Spinal cord (tissue), 10 donors: ENCODE data around the gene CD63. TPM values are rescaled to one million over a fixed set of nuclear protein-coding genes. Genes with fewer than 3 reads are reported as not detected.

Experiments used
- DNase-seq, 6 donors: peaks; one replicate each; pipeline versions ENCODE4 v3.0.0 to v3.0.0-alpha.2; 2013 to 2015; ENCODE audit warnings: low spot score in 6 of 6, low read depth in 4 of 6
- H3K27ac ChIP-seq: one replicate; pipeline ENCODE4 v1.5.1; 2013; ENCODE audit warnings: low read depth, low read length, control low read depth
- H3K27me3 ChIP-seq: one replicate; pipeline ENCODE4 v1.6.1; 2013; ENCODE audit warnings: low read length; ENCODE audit not compliant: control insufficient read depth, insufficient read depth
- H3K36me3 ChIP-seq: one replicate; pipeline ENCODE4 v1.6.1; 2013; ENCODE audit warnings: low read length; ENCODE audit not compliant: control insufficient read depth, insufficient read depth
- H3K4me1 ChIP-seq: one replicate; pipeline ENCODE4 v1.6.1; 2013; ENCODE audit warnings: low read length; ENCODE audit not compliant: control insufficient read depth, insufficient read depth
- H3K4me3 ChIP-seq: one replicate; pipeline ENCODE4 v1.5.1; 2013; ENCODE audit warnings: low read depth, low read length, control low read depth
- H3K9me3 ChIP-seq: one replicate; pipeline ENCODE4 v1.6.1; 2013; ENCODE audit warnings: low read length; ENCODE audit not compliant: control insufficient read depth, insufficient read depth
- WGBS: methylation state at CpG from one replicate; pipeline ENCODE4 v1.1.5; 2013; ENCODE audit warnings: missing lambda C conversion rate; ENCODE audit not compliant: insufficient coverage; 5-methylcytosine and 5-hydroxymethylcytosine counted together
- polyA plus RNA-seq, 2 donors: library from polyadenylated mRNA; unstranded; fragments of 120-200 nt; gene quantifications; one replicate each; pipeline ENCODE4 v1.2.1, GENCODE V29; 2013; ENCODE audit not compliant: insufficient read length in 2 of 2
- total RNA-seq, 2 donors: library from RNA; depleted of rRNA in 1 of 2; stranded (reverse); fragments of 120-200 nt in 1 of 2; fragments of >200 nt in 1 of 2; gene quantifications; one replicate each; pipeline versions ENCODE4 v1.2.3 to v1.2.4, GENCODE V29; 2013 to 2014
- donor health status: healthy.

The CD63 gene
- total and polyA plus RNA-seq, 4 donors, result 419 to 943 (median 530) TPM

- H3K9me3 ChIP-seq, result no peaks in the 10 kb centered on the region
- peaks cover 29% of the 10 kb centered on the region for H3K36me3 ChIP-seq
- peak overlapping the region; percentile 97 for H3K27ac ChIP-seq
- H3K27me3 ChIP-seq, result no peaks in the 10 kb centered on the region
- peak in 1 of 6 donors; percentile 64 for DNase-seq
- 48% methylated on average over 7 of the region's 8 CpGs for WGBS
- peak overlapping the region; percentile 94 for H3K4me3 ChIP-seq
- peaks cover 68% of the 10 kb centered on the region for H3K4me1 ChIP-seq
Observed at GRCh38 chr12:55717011-55718007, 11.5 kb downstream of the CD63 start.

DNA sequence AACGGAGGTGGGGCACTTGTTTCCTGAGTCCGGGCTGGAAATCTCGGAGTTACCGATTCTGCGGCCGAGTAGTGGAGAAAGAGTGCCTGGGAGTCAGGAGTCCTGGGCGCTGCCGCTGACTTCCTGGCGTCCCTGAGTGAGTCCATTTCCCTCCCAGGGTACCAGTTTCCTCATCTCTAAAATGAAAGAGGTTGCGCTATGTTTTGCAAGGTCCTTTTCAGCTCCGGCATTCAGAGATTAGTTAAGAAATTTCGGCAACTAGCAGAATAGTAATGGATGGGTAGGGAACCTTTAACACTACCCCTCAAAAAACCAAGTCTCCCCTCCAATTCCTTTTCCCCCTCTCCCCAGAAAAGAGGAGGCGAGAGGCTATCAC, 12.2 kb downstream of the CD63 start:
- peaks cover 66% of the 10 kb centered on the region for H3K4me1 ChIP-seq
- DNase-seq, result no peak
- peaks cover 26% of the 10 kb centered on the region for H3K36me3 ChIP-seq
- no peaks in the 10 kb centered on the region for H3K9me3 ChIP-seq
- WGBS, result 0% methylated on average over 9 of the region's 13 CpGs
- no peaks in the 10 kb centered on the region for H3K27me3 ChIP-seq
- H3K4me3 ChIP-seq, result peak overlapping the region; percentile 94
- peak overlapping the region; percentile 97 for H3K27ac ChIP-seq

DNA sequence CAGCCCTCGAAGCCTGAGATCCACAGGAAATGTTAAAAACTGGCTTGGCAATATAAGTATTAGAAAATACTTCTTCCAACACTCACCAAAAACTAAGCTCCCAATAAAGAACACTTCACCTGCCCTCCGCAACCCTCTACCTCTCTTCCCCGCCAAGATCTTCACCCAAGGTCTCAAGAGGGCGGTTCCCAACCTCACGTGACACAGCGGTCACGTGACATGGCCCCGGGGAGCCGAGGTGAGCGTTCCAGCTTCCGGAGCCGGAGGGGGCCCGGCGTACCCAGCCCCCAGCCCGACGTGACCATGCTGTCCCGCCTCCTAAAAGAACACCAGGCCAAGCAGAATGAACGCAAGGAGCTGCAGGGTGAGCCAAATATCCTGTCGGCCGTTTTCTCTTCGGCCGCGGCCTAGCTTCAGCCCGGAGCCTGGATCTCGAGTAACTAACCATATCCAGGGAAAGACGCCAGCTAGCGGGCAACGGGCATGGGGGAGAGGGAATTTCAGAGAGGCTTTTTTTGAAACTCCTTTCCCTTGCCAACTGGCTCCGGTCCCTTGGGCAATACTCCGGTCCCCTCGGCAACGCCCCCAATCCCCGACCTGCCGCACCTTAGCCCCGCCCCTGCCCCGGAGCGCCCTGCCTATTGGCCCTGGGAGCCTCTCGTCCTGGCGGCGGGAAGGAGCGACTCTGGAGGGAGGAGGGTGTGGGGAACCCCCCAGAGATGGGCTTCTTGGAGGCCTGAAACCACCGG, 12.8 kb downstream of the CD63 start, which contains the start of gene BLOC1S1:
Gene BLOC1S1 (plus strand): TSS at position 214 of the 749 bp plus-strand sequence. CDS start 6 bp downstream, at position 220.
- Histone ChIP-seq H3K36me3 (peaks cover 20% of the 10 kb centered on the region), H3K4me3 (peak within 1 kb of the TSS; percentile 94), H3K27me3 (peaks cover under 1% of the 10 kb centered on the region), H3K4me1 (peaks cover 60% of the 10 kb centered on the region), H3K27ac (peak within 1 kb of the TSS; percentile 97), H3K9me3 (no peaks in the 10 kb centered on the region)
- WGBS, result 0% methylated on average over 35 of the region's 42 CpGs
- DNase-seq, result peak; percentile 88 to 98 (median 92)

DNA sequence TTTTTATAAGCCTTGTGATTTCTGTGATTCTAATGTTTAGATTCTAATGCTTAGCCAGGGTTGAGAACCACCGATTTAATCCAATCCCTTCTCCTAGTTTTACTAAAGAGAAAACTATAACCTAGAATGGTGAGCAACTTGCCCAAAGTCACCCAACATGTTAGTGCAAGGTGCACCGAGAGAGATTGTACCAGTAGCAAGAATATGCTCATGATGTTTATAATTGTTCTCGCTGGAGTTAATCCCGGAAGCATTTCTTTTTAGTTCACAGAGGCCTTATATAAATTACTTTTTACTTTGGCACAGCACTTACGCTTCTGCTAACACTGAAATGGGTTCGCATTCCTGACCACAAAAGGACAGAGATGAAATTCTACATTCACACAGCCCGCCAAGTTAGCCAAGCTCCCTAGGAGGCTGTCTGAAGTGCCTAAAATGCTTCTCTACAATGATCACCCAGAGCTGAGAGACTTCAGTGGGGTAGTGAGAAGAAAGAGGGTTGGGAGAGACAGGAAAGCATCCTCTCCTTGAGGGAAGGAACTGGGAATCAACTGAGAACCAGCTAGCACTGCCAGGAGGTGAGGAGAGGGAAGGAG, 13.5 kb downstream of the CD63 start:
- peak overlapping the region; percentile 97 for H3K27ac ChIP-seq

DNA sequence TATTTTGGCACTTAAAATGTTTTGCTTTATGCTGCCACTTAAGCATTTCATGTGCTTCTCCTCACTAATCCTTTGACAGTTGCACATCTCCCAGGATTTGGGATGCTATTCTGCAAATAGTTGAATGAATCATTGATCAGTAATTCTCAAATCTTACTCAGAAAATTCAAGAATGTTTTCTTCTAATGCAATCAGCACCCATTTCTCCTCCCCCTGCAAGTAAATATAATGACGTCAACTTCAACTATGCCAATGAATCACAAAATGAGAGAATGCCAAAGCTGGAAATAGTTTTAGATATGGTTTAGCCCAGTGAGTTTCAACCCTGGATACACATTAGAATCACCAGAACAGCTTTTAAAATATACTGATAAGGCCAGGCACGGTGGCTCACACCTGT, 15.1 kb downstream of the CD63 start:
- no peak overlapping the region for H3K27ac ChIP-seq
- WGBS, result 100% methylated on average over 1 of the region's 2 CpGs
- no peak overlapping the region for H3K4me3 ChIP-seq
- H3K36me3 ChIP-seq, result peaks cover 5% of the 10 kb centered on the region
- H3K9me3 ChIP-seq, result no peaks in the 10 kb centered on the region
- peaks cover 14% of the 10 kb centered on the region for H3K27me3 ChIP-seq
- H3K4me1 ChIP-seq, result peaks cover 39% of the 10 kb centered on the region
- DNase-seq, result no peak

More for the DNA sequence above, 13.5 kb downstream of the CD63 start:
- Histone ChIP-seq H3K27me3 (peaks cover 6% of the 10 kb centered on the region), H3K4me1 (peaks cover 53% of the 10 kb centered on the region), H3K9me3 (no peaks in the 10 kb centered on the region), H3K36me3 (peaks cover 19% of the 10 kb centered on the region), H3K4me3 (peak overlapping the region; percentile 94)
- no peak for DNase-seq
- WGBS, result no CpG with 5 or more reads among the region's 7 CpGs

DNA sequence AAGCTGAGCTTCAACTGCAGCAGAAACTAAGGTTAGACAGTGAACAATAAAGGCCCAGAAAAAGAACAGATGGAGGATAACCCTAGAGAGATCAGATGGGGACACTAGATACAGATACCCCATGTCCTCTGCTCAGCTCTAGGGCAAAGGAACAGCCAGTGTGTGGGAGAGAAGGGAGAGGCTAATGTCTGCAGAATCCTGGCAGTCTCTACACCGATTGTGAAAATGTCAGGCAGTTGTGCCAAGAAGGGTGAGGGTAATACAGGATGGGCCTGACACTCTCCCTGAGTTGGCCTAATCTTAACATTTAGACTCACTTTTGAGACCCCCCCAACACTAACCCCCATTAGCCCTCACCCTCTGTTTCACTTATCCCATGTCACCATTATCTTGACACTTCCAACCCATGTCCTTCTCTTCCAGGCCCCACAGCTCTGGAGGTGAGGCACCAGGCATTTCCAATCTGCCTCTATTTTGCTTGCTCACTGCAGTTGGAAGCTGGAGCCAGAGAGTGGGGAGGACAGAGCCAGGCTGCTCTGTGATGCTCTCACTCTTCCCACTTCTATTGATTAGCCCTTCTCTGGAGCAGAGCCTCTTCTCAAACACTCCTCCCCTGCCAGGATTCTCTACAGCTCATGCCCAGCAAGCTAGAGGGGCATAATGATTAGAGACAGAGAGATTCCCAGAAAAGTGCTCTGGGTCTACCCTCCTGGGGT, 16.0 kb downstream of the CD63 start:
- H3K27me3 ChIP-seq, result peaks cover 17% of the 10 kb centered on the region
- H3K27ac ChIP-seq, result peak overlapping the region; percentile 75
- H3K36me3 ChIP-seq, result no peaks in the 10 kb centered on the region
- no peak for DNase-seq
- H3K9me3 ChIP-seq, result no peaks in the 10 kb centered on the region
- H3K4me3 ChIP-seq, result no peak overlapping the region
- 50% methylated on average over 1 of the region's 1 CpG for WGBS
- peaks cover 38% of the 10 kb centered on the region for H3K4me1 ChIP-seq

DNA sequence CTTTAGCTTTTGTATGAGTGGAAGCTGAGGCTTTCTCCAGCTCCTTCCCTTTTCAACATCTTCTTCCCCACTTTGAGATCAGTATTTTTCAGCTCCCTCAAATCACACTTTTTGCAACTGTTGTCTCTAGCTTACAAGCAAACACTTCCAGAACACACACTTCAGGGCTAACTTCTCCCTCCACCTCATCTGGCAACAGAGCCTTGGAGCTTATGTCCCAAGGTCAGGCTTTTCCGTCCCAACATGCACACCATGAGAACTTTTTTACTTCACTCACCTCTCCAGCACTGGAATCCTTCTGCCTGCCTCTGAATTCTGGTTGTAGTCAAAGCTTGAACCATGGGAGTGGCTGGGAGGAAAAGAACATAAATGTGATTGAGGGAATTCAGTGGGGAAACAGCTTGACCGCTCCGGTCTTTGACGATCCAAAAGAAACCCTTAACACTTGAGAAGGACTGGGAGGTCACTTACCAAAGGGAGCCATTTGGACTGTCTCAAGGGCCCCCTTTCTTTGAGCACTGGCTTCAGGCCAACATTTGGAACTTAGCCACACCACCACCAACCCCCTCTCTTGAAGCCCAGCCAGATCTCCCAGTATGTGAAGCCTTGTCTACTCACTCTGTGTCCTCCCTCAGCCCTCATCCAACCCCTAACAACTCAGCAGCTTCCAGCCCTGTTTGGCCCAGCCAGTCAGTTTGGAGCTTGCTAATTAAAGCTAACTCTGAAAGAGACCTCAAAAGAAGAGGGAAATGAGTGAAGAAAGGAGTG, 16.8 kb downstream of the CD63 start:
- Histone ChIP-seq H3K9me3 (no peaks in the 10 kb centered on the region), H3K4me1 (peaks cover 36% of the 10 kb centered on the region), H3K4me3 (peak overlapping the region; percentile 16), H3K27me3 (peaks cover 17% of the 10 kb centered on the region), H3K36me3 (peaks cover 2% of the 10 kb centered on the region), H3K27ac (peak overlapping the region; percentile 75)
- DNase-seq, result peak in 2 of 6 donors; percentile 62 to 86
- 62% methylated on average over 3 of the region's 4 CpGs for WGBS

DNA sequence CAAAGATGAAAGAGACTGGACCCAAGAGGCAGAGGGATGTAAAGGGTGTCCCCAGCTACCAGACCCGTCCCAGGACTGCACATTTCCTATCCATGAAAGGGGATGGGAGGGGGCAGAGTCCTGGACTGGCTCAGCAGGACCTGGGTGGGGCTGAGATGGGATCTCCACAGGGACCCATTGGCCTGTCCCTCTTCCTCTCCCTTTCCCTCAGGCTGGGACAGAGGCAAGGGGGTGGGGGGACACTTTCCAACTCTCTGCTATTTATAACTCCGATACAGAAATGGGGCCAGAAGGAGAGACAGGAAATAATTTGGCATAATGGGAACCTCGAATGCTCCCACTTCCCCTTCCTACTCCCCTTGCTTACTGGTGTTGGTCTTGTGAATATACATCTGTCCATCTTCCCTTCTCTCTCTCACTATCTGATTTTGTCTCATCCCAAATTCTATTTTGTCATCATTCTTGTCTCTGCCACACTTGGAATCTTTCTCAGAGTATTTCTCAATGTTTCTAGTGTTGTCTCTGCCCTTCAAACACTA, 20.0 kb downstream of the CD63 start:
- no CpG with 5 or more reads among the region's 3 CpGs for WGBS
- no peak overlapping the region for H3K4me3 ChIP-seq
- peaks cover 2% of the 10 kb centered on the region for H3K36me3 ChIP-seq
- peaks cover 42% of the 10 kb centered on the region for H3K4me1 ChIP-seq
- peaks cover 17% of the 10 kb centered on the region for H3K27me3 ChIP-seq
- peak overlapping the region; percentile 61 for H3K27ac ChIP-seq
- H3K9me3 ChIP-seq, result no peaks in the 10 kb centered on the region
- no peak for DNase-seq
